Amygdala (tissue), 56 donors: ENCODE results near the gene STX5.
"Not testable (repeated sequence)": the region's sequence is repeated elsewhere in the genome, so short reads cannot be mapped to it uniquely, and the experiment has no call there.

ENCODE experiments used
- DNase-seq, 56 donors: peaks; one replicate each; lab custom pipeline; 2025; lab: John Stamatoyannopoulos, UW

The STX5 gene

GRCh38 chr11:62832336-62833234, 734 bp upstream of the STX5 start, which contains the start of gene TEX54:
TEX54 (minus strand) TSS chr11:62832841.
- DNase-seq = peak in 13 of 56 donors; percentile 7 to 67 (median 28)

- peak in 1 of 56 donors; percentile 41 for DNase-seq
Measured at GRCh38 chr11:62830904-62831519, 839 bp downstream of the STX5 start.

GRCh38 chr11:62828130-62828529, 3.7 kb downstream of the STX5 start:
- DNase-seq = not testable (repeated sequence)

GRCh38 chr11:62823677-62824076, 8.2 kb downstream of the STX5 start:
- no peak for DNase-seq

- DNase-seq = no peak
Measured at GRCh38 chr11:62817129-62817528, 14.7 kb downstream of the STX5 start.

GRCh38 chr11:62816557-62816956, 15.3 kb downstream of the STX5 start:
- DNase-seq = no peak

- no peak for DNase-seq
Measured at GRCh38 chr11:62811659-62812058, 20.2 kb downstream of the STX5 start.

- DNase-seq = no peak
Measured at GRCh38 chr11:62810748-62811147, 21.1 kb downstream of the STX5 start.

GRCh38 chr11:62806611-62807121, 25.2 kb downstream of the STX5 start:
- peak in 2 of 56 donors; percentile 13 to 17 for DNase-seq

- no peak for DNase-seq
Measured at GRCh38 chr11:62805961-62806441, 25.9 kb downstream of the STX5 start.

GRCh38 chr11:62805076-62805892, 26.6 kb downstream of the STX5 start, which contains the start of gene NXF1:
NXF1 (minus strand) TSS chr11:62805440; CDS start chr11:62805356, 84 bp downstream.
- peak; percentile 56 to 97 (median 90) for DNase-seq

GRCh38 chr11:62804310-62805075, 27.4 kb downstream of the STX5 start:
- DNase-seq = peak in 1 of 56 donors; percentile 42

- no peak for DNase-seq
Measured at GRCh38 chr11:62801071-62801470, 30.8 kb downstream of the STX5 start.

- no peak for DNase-seq
Measured at GRCh38 chr11:62799486-62799885, 32.4 kb downstream of the STX5 start.

- no peak for DNase-seq
Measured at GRCh38 chr11:62796281-62796680, 35.6 kb downstream of the STX5 start.

GRCh38 chr11:62794201-62794775, 37.6 kb downstream of the STX5 start:
- DNase-seq = no peak

GRCh38 chr11:62792202-62792575, 39.7 kb downstream of the STX5 start:
- DNase-seq = no peak

GRCh38 chr11:62791501-62792201, 40.2 kb downstream of the STX5 start, which contains the start of gene TMEM223:
TMEM223 (minus strand) TSS chr11:62792006; CDS start chr11:62791994, 12 bp downstream.
- peak; percentile 2 to 90 (median 76) for DNase-seq
